ENCODE data around the gene ACTN1.

ACTN1 gene

DNA sequence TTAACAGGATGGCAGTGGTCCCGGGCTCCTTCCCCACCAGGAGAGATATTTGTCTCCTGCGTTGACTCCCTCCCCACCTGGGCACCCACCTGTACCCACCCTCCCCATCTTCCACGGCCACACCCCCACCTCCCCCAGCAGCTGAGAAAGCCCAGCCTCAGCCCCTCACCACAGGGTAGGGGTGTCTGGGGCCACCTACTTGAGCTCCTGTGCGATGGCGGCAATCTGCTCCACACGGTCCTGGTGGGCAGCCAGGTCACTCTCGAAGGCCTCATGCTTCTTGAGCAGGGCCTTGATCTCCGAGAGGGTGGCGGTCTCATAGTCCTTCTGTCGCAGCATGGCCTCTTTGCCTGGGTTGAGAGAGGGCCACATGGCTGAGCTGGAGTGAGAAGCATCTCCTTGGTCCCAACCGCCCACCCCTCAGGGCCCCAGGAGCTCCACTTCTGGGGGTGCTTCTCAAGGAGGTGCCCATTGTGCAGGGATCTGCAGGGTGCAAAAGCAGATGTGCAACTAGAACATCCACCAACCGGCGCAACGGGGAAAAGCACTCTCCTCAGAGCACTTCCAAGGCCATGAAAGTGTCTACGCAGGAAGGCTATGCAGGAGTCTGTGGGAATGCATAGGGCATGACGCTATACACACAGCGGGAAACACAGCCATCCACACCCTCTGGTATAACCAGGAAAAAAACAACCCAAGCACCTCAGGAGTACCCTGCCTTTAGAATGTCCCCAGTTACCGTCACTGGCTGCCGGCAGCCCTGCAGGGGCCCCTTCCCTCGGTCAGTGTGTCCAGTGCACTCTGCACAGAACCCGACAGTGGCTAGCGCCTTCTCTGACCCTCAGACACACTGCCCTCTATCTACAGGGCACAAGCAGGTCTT, 93.6 kb downstream of the ACTN1 start:
- Histone ChIP-seq H4K12ac (ENCODE audit: low read depth, low read length) (no peak overlapping the region), H3K23ac (ENCODE audit: low read length) (no peak overlapping the region), H3K4me2 (ENCODE audit: low read length) (no peak overlapping the region), H3K27ac (ENCODE audit: low read depth, low read length) (no peak overlapping the region), H4K91ac (ENCODE audit: low read depth, low read length) (no peak overlapping the region), H3K14ac (ENCODE audit: low read length) (no peak overlapping the region), H2AFZ (ENCODE audit: insufficient read depth, low read length, poor library complexity) (no peak overlapping the region), H3K18ac (ENCODE audit: low read length) (no peak overlapping the region), H3K36me3 (ENCODE audit: control insufficient read depth in 1 of 2, insufficient read depth in 2 of 2, low read length in 2 of 2) (peaks cover 77 to 83% of the 10 kb centered on the region in 2 experiments), H3K4me1 (ENCODE audit: control insufficient read depth in 1 of 2, insufficient read depth in 2 of 2, low read length in 2 of 2) (no peaks in the 10 kb centered on the region), H2BK120ac (ENCODE audit: insufficient read depth, low read length, poor library complexity) (no peak overlapping the region), H3K27me3 (ENCODE audit: insufficient read depth, low read length) (no peaks in the 10 kb centered on the region), H3K9ac (ENCODE audit: low read length) (no peak overlapping the region), H3K79me2 (ENCODE audit: control insufficient read depth, insufficient read depth, low read length, poor library complexity) (no peaks in the 10 kb centered on the region), H2AK5ac (ENCODE audit: low read length) (no peak overlapping the region), H3K4me3 (ENCODE audit: low read depth, low read length) (no peak overlapping the region), H3K79me1 (ENCODE audit: low read length) (no peaks in the 10 kb centered on the region), H3K4ac (ENCODE audit: low read depth, low read length) (no peak overlapping the region), H2BK12ac (ENCODE audit: low read length) (no peak overlapping the region), H4K8ac (ENCODE audit: low read depth, low read length) (no peak overlapping the region), H3K9me3 (ENCODE audit: insufficient read depth, low read depth, low read length) (no peaks in the 10 kb centered on the region), H2BK5ac (ENCODE audit: low read depth, low read length, poor library complexity) (no peak overlapping the region)
- no peak for DNase-seq
- no CpG with 5 or more reads among the region's 22 CpGs for WGBS (ENCODE audit: extremely low coverage, insufficient coverage, insufficient read length)

DNA sequence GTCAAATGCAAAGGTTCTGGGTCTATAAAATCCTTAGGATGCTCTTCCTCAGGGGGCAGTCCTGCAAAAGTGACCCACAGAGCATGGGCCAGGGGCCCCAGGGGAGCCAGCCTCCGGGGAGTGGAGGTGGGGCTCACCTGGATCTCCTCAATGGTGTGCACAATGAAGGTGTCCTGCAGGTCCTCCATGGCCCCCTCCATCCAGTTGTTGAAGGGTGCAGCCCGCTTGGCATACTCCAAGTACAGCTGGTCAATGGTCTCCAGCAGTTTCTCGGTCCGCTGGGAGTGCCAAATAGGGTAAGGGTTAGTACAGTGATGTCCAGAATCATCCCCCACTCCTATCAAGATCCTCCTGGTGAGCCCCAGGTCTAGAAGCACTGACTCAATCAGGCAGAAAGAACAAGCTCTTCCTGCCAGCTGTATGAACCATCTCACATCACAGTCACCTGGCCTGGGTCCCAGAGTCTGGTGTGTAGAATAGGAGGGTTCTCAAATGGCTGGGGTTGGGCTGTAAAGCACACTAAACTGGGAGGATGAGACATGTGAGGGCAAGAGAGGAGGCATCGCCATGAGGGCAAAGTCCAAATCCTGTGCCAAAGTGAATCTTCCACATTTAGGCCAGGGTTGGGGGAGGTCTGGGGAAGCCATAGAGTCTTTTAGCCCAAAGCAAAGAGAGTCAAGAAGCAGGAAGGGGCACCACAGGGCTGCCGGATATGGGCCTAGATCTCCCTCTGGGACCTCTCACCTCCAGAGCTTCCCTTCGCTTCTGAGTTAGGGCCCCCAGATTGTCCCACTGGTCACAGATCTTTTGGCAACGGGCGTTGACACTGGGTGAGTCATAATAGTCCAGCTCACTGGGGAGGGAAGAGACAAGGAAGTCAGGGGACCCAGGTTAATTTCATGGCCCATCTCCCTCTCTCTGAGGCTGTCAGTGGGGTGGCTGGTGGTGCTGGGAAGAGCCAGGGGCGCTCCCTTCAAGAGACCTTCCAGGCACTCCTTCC, 94.8 kb downstream of the ACTN1 start:
- no peaks in the 10 kb centered on the region for H3K9me3 ChIP-seq (ENCODE audit: insufficient read depth, low read depth, low read length)
- no peaks in the 10 kb centered on the region for H3K79me2 ChIP-seq (ENCODE audit: control insufficient read depth, insufficient read depth, low read length, poor library complexity)
- H3K27me3 ChIP-seq (ENCODE audit: insufficient read depth, low read length), result no peaks in the 10 kb centered on the region
- WGBS (ENCODE audit: extremely low coverage, insufficient coverage, insufficient read length), result no CpG with 5 or more reads among the region's 10 CpGs
- no peak overlapping the region for H4K91ac ChIP-seq (ENCODE audit: low read depth, low read length)
- no peak overlapping the region for H3K23ac ChIP-seq (ENCODE audit: low read length)
- H3K4me2 ChIP-seq (ENCODE audit: low read length), result no peak overlapping the region
- no peaks in the 10 kb centered on the region for H3K4me1 ChIP-seq (ENCODE audit: control insufficient read depth in 1 of 2, insufficient read depth in 2 of 2, low read length in 2 of 2)
- peaks cover 79 to 83% of the 10 kb centered on the region in 2 experiments for H3K36me3 ChIP-seq (ENCODE audit: control insufficient read depth in 1 of 2, insufficient read depth in 2 of 2, low read length in 2 of 2)
- no peak overlapping the region for H3K9ac ChIP-seq (ENCODE audit: low read length)
- no peak overlapping the region for H2BK5ac ChIP-seq (ENCODE audit: low read depth, low read length, poor library complexity)
- H3K79me1 ChIP-seq (ENCODE audit: low read length), result no peaks in the 10 kb centered on the region
- no peak overlapping the region for H2AK5ac ChIP-seq (ENCODE audit: low read length)
- no peak overlapping the region for H3K27ac ChIP-seq (ENCODE audit: low read depth, low read length)
- no peak overlapping the region for H3K4me3 ChIP-seq (ENCODE audit: low read depth, low read length)
- H4K8ac ChIP-seq (ENCODE audit: low read depth, low read length), result no peak overlapping the region
- H4K12ac ChIP-seq (ENCODE audit: low read depth, low read length), result no peak overlapping the region
- H2BK120ac ChIP-seq (ENCODE audit: insufficient read depth, low read length, poor library complexity), result no peak overlapping the region
- H2BK12ac ChIP-seq (ENCODE audit: low read length), result no peak overlapping the region
- H3K14ac ChIP-seq (ENCODE audit: low read length), result no peak overlapping the region
- H2AFZ ChIP-seq (ENCODE audit: insufficient read depth, low read length, poor library complexity), result no peak overlapping the region
- DNase-seq, result no peak
- H3K4ac ChIP-seq (ENCODE audit: low read depth, low read length), result no peak overlapping the region
- no peak overlapping the region for H3K18ac ChIP-seq (ENCODE audit: low read length)

DNA sequence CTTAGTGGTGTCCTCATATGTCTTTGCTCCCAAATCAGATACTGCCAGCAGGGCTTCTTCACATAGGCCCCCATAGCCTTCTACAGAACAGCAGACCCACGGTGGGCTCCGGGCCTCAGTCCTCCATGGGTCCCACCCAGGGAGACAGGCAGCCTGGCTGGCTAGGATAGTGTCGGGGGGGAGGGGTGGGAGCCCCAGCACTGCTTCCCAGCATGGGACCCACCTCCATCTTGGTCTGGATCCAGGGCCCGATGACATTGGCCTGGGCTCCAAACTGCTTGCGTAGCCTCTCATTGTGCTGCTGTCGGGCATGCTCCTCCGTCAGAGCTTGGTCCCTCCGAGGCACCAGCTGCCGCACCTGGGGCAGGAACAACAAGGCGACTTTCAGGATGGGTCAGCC, 96.9 kb downstream of the ACTN1 start:
- Histone ChIP-seq H3K27ac (ENCODE audit: low read depth, low read length) (no peak overlapping the region), H3K27me3 (ENCODE audit: insufficient read depth, low read length) (no peaks in the 10 kb centered on the region), H3K79me1 (ENCODE audit: low read length) (no peaks in the 10 kb centered on the region), H3K14ac (ENCODE audit: low read length) (no peak overlapping the region), H2BK12ac (ENCODE audit: low read length) (no peak overlapping the region), H2BK120ac (ENCODE audit: insufficient read depth, low read length, poor library complexity) (no peak overlapping the region), H3K4me1 (ENCODE audit: control insufficient read depth in 1 of 2, insufficient read depth in 2 of 2, low read length in 2 of 2) (no peaks in the 10 kb centered on the region), H4K12ac (ENCODE audit: low read depth, low read length) (no peak overlapping the region), H3K9me3 (ENCODE audit: insufficient read depth, low read depth, low read length) (no peaks in the 10 kb centered on the region), H3K18ac (ENCODE audit: low read length) (no peak overlapping the region), H2AK5ac (ENCODE audit: low read length) (no peak overlapping the region), H3K4me3 (ENCODE audit: low read depth, low read length) (no peak overlapping the region), H3K79me2 (ENCODE audit: control insufficient read depth, insufficient read depth, low read length, poor library complexity) (no peaks in the 10 kb centered on the region), H3K9ac (ENCODE audit: low read length) (no peak overlapping the region), H3K4me2 (ENCODE audit: low read length) (no peak overlapping the region), H3K36me3 (ENCODE audit: control insufficient read depth in 1 of 2, insufficient read depth in 2 of 2, low read length in 2 of 2) (peaks cover 84 to 86% of the 10 kb centered on the region in 2 experiments), H4K91ac (ENCODE audit: low read depth, low read length) (no peak overlapping the region), H2AFZ (ENCODE audit: insufficient read depth, low read length, poor library complexity) (no peak overlapping the region), H2BK5ac (ENCODE audit: low read depth, low read length, poor library complexity) (no peak overlapping the region), H3K23ac (ENCODE audit: low read length) (no peak overlapping the region), H3K4ac (ENCODE audit: low read depth, low read length) (no peak overlapping the region), H4K8ac (ENCODE audit: low read depth, low read length) (no peak overlapping the region)
- WGBS (ENCODE audit: extremely low coverage, insufficient coverage, insufficient read length), result no CpG with 5 or more reads among the region's 10 CpGs
- no peak for DNase-seq

DNA sequence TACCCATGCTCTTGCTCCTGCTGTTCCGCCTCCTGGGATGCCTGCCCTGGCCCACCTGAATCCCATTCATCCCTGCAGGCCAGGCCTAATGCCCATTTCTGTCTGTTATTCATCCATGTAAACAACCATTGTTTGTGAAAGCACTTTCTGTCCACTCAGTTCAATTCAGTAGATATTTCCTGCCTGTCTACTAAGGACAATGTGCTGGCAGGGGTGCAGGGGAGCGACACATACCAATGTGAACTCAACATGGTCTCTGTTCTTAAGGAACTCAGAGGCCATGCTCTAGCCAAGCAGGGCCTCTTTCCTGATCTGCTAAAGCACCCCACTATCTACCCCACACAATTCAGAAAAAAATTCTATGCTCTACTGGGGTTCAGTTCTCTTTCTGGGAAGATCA, 97.7 kb downstream of the ACTN1 start:
- H3K4me2 ChIP-seq (ENCODE audit: low read length), result no peak overlapping the region
- H4K12ac ChIP-seq (ENCODE audit: low read depth, low read length), result no peak overlapping the region
- no peaks in the 10 kb centered on the region for H3K9me3 ChIP-seq (ENCODE audit: insufficient read depth, low read depth, low read length)
- no peaks in the 10 kb centered on the region for H3K79me2 ChIP-seq (ENCODE audit: control insufficient read depth, insufficient read depth, low read length, poor library complexity)
- no CpG with 5 or more reads among the region's 2 CpGs for WGBS (ENCODE audit: extremely low coverage, insufficient coverage, insufficient read length)
- H2AK5ac ChIP-seq (ENCODE audit: low read length), result no peak overlapping the region
- peaks cover 90 to 93% of the 10 kb centered on the region in 2 experiments for H3K36me3 ChIP-seq (ENCODE audit: control insufficient read depth in 1 of 2, insufficient read depth in 2 of 2, low read length in 2 of 2)
- no peak overlapping the region for H4K8ac ChIP-seq (ENCODE audit: low read depth, low read length)
- no peak overlapping the region for H2BK12ac ChIP-seq (ENCODE audit: low read length)
- H3K4me1 ChIP-seq (ENCODE audit: control insufficient read depth in 1 of 2, insufficient read depth in 2 of 2, low read length in 2 of 2), result no peaks in the 10 kb centered on the region
- no peak overlapping the region for H3K14ac ChIP-seq (ENCODE audit: low read length)
- H2AFZ ChIP-seq (ENCODE audit: insufficient read depth, low read length, poor library complexity), result no peak overlapping the region
- no peak overlapping the region for H3K4ac ChIP-seq (ENCODE audit: low read depth, low read length)
- no peak overlapping the region for H3K27ac ChIP-seq (ENCODE audit: low read depth, low read length)
- H3K4me3 ChIP-seq (ENCODE audit: low read depth, low read length), result no peak overlapping the region
- no peak overlapping the region for H3K23ac ChIP-seq (ENCODE audit: low read length)
- H2BK120ac ChIP-seq (ENCODE audit: insufficient read depth, low read length, poor library complexity), result no peak overlapping the region
- H2BK5ac ChIP-seq (ENCODE audit: low read depth, low read length, poor library complexity), result no peak overlapping the region
- H3K18ac ChIP-seq (ENCODE audit: low read length), result no peak overlapping the region
- DNase-seq, result no peak
- no peak overlapping the region for H3K9ac ChIP-seq (ENCODE audit: low read length)
- H3K79me1 ChIP-seq (ENCODE audit: low read length), result no peaks in the 10 kb centered on the region
- no peak overlapping the region for H4K91ac ChIP-seq (ENCODE audit: low read depth, low read length)
- H3K27me3 ChIP-seq (ENCODE audit: insufficient read depth, low read length), result no peaks in the 10 kb centered on the region
